Caki2 (cell line): ENCODE data around the gene FSCN2. TPM values are rescaled to one million over a fixed set of nuclear protein-coding genes. Genes with fewer than 3 reads are reported as not detected.

ENCODE experiments used
- DNase-seq: peaks from one replicate; pipeline ENCODE4 v3.0.0-alpha.2; 2015; ENCODE audit warnings: low read depth
- in situ Hi-C: cut with HindIII; loops from 2 replicates; pipeline ENCODE4 v1.10.0; 2016; ENCODE audit warnings: low sequenced_read_pairs, low pct_unique_long_range_greater_than_20kb, mixed read lengths
- total RNA-seq: library from RNA; depleted of rRNA; stranded (reverse); fragments of >200 nt; shearing (Covaris generic); gene quantifications from 2 replicates; pipeline ENCODE4 v1.2.3, GENCODE V29; 2014; ENCODE audit warnings: low replicate concordance

The FSCN2 gene
- total RNA-seq, 1 experiment from 2014 or later = 0.37 TPM

DNA sequence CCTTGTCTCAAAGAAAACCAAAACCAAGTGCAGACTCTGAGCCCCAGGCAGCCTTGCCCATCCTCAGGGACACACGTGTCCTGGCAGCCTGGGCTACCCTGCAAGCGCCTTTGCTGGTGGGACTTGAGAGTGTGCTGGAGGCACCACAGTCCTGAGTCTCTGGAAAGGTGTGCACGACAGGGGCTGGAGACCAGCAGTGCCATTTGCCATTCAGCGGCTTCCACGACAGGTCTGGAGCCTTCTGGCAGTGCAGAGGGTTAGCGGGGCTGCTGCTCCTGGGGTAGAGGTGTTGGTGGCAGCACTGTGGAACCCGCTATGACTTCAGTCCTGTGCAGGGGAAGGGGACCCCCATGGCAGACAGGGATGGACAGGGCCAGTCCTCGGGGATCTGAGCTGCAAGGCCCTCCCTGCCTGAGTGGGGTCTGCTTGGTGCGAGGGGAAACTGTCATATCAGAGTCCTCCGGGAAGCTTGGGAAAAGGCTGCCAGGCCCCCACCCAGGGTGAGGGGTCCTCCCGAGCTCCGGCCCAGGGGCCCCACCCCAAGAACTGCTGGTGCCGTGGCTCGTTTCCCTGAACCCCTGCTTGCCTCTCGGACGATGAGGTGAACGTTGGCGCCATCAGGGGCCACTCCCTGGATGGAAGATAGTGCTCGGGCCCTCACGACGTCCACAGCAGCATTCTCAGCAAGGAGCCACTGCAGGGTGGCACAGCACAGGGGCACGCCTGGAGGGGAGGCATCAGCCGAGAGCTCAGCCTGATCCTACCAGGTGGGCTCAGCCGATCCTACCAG, 17.2 kb downstream of the FSCN2 start:
- in situ Hi-C loops = no loop called here
- no peak for DNase-seq

- DNase-seq = no peak
- in situ Hi-C loops = no loop called here
Observed at GRCh38 chr17:81546906-81547613, 18.9 kb downstream of the FSCN2 start.

- in situ Hi-C loops = no loop called here
- no peak for DNase-seq
Observed at GRCh38 chr17:81547614-81547982, 19.4 kb downstream of the FSCN2 start.

DNA sequence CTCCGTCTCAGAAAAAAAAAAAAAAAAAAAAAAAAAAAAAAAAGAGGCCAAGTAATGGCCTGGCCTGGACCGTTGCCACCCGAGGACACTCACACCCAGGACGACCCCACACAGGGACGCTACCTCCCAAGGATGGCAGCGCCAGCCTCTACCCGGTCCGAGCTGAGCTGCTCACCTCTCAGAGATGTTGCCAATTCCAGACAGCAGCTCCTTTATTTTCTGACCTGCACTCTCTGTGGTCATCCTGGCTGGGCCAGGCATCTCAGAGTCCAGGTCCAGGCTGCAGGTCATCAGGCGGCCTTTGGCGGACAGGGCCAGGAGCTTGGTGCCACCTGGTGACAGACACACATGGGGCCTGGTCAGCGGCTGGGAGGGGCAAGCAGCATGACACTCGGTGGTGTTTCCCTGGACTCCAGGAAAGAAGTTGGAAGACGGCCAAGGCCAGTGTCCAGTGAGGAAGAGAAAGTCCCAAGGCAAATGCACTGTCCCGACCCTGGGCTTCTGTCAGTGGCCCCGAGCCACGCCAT, 20.9 kb downstream of the FSCN2 start:
- in situ Hi-C loops = no loop called here
- DNase-seq = no peak

DNA sequence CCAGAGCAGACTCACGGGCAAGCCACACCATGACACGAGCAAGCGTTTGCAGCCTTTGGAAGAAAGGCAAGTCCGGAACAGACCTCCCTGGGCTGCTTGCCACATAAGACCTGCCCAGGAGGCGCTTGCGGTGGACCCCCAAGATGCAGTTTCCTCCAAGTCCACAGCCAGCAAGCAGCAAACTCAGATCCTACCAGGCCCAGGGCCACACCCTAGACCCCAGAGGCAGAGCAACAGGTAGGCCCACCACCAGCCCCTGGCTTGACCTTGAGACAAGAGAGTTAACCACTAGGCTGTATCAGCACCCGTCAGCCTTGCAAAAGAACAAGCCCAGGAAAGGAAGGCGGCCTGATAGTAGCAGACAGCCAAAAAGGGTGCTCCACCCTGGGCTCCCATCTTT, 21.6 kb downstream of the FSCN2 start:
- no peak for DNase-seq
- in situ Hi-C loops = no loop called here

DNA sequence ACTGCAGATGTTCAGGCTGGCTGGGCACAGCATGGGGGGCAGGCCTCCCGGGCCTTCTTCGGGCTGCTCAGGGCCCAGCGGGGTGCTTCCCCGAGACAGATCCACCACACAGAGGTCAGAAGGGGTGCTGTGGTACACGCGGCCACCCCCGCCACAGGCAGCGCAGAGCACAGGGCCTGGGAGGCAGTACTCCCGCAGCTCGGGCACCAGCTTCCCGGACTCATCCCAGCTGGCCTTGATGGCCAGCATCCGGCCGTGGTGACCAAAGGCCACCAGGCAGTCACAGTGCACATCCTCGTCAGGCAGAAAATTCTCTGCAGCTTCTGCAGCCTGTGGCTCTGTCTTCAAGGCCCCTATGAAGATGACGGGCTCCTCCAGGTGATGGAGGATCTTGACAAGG, 22.1 kb downstream of the FSCN2 start:
- no peak for DNase-seq
- in situ Hi-C loops = no loop called here

DNA sequence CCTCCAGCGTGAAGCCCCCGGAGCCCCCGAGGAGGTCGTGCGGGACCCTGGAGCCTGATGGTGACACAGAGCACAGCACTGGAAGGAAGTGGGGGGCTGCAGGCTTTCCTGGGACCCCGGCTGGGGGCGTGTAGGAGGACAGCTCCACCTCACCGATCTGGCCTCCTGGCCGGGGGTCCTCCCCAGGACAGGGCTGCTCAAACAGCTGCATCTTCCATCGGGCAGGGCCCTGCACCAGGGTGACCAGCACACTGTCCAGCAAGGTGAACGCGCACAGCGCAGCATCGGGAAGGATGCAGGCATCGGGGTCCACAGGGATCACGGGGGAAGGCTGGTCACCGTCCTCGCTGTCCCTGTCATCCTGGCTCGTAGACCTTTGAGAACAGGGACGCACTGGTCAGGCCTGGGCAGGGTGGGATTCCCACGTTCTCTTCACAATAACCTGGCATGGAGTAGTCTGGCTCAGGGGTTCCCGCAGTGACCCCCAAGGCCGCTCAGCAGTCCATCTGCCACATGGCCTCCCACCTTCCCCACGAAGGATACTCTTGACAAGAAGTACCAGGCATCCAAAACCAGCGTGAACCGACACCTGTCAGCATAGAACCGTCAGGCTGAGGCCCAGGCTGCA, 22.8 kb downstream of the FSCN2 start:
- in situ Hi-C loops = no loop called here
- DNase-seq = no peak

- DNase-seq = no peak
- in situ Hi-C loops = no loop called here
Observed at GRCh38 chr17:81551458-81552243, 23.5 kb downstream of the FSCN2 start.

GRCh38 chr17:81552244-81553017, 24.3 kb downstream of the FSCN2 start, which contains the start of gene FAAP100:
FAAP100 (minus strand) TSS chr17:81552353; CDS start chr17:81552330, 23 bp downstream.
- in situ Hi-C loops = no loop called here
- DNase-seq = peak; percentile 85

- in situ Hi-C loops = no loop called here
- peak; percentile 90 for DNase-seq
Observed at GRCh38 chr17:81553018-81553615, 24.9 kb downstream of the FSCN2 start.

- DNase-seq = peak; percentile 69
- in situ Hi-C loops = no loop called here
Observed at GRCh38 chr17:81553616-81554181, 25.5 kb downstream of the FSCN2 start.

DNA sequence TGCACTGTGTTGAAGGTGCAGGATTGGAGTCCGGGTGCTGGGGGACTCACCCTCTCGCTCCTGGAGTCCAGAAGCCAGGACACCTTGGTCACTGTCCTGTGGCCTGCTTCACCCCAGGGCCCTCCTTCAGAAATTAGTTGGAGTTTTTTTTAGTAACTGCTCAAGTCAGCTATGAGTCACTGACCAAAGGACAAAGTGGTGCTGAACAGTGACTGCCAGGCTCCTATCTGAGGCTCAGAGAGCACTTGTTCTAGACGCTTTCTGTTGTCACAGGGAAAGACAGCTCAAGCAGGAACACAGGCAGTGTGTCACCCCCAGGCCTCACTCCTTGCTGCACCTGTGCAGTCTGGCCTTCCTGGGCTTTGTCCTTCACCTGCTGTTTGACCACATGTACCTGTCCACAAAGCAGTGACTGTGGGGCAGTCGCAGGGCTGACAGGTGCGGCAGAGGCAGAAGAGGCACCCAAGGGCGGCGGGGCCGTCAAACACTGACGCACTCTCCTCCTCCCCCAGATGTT, 28.1 kb downstream of the FSCN2 start:
- DNase-seq = peak; percentile 66
- in situ Hi-C loops = no loop called here

DNA sequence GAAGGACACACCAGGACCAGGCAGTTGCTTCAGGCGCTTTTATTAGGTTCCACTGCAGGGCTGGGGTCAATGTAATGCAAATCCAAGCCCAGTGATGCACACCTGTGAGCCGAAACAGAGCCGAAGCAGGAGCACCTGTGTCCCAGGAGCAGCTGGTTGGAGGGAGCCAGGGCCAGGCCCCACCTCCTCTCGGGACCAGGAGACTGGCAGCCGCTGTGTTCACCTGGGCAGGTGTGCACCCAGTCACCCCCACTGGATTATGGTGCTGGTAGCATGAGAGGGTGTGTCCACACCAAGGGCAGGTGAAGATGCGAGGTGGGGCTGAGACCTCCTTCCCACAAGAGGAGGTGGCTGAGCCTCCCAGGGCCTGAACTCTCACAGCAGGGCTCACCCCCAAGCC, 28.7 kb downstream of the FSCN2 start:
- DNase-seq = no peak
- in situ Hi-C loops = no loop called here

DNA sequence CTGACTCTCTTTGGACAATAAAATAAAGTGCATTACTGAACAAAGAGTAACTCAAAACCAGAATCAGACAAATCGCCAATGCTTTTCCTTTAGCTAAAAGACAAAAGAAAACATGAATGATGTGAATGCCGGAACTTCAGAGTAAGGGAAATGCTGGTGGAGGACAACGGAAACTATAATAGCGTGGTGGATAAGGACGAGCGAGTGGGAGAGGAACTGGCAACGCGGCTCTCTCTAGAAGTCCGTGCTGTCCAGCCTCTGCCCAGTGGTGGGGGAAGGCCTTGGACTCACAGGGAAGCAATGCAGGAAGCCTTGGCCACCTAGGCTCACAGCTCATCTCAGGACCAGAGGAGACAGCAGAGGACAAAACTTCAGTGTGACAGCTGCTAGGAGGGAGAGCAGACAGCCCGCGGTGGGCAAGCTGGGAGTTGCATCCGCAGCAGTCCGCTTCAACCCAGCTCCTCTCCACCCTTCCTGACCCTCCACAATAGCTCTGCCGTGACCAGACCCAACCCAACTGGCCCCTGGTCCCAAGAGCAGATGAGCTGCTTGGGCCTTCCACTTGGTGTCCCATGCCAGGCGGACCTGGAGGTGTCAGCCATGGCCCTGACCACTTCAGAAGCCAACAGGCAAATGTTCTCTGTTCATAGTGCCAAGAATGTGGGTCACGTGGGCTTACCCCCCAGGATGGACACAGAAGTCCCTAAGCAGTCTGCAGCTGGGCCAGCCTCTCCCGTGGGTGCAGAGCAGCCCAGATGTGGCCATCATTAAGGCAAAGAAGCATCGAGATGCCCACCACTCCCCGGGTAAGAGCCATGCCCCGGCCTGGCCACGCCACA, 29.3 kb downstream of the FSCN2 start:
- in situ Hi-C loops = no loop called here

GRCh38 chr17:81558115-81558468, 29.9 kb downstream of the FSCN2 start:
- no peak for DNase-seq
- in situ Hi-C loops = no loop called here

More for the DNA sequence above, 29.3 kb downstream of the FSCN2 start:
- DNase-seq = no peak
